ENCODE data around the gene TGFB2. TPM values are rescaled to one million over a fixed set of nuclear protein-coding genes. Genes with fewer than 3 reads are reported as not detected.

Gene TGFB2
- total RNA-seq, 2 experiments from 2014 or later, result 0.03 to 0.11 TPM

DNA sequence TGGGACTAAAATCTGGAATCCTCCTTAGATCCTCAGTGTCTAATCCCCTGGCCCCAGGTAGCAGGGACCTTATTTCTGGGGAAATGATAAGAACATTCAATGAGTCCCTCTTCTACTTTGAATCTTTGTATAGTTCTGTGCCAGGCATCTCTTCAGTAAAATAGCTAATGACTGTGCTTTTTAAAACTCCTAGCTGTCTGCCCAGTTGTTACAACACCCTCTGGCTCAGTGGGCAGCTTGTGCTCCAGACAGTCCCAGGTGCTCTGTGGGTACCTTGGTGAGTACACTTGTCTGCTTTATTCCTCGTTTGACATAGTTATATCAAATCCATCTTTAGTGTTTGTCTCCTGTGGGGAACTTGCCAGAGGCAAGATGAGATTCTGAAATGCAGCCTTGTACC lies 18.0 kb downstream of the TGFB2 start:
- Histone ChIP-seq H3K4me2 (ENCODE audit: low read length) (no peak overlapping the region), H3K36me3 (ENCODE audit: insufficient read depth, low read length) (no peaks in the 10 kb centered on the region), H3K9me2 (ENCODE audit: insufficient read depth, low read length) (no peaks in the 10 kb centered on the region), H3K4me3 (ENCODE audit: low read depth, low read length, poor library complexity, severe bottlenecking) (no peak overlapping the region), H4K20me1 (ENCODE audit: insufficient read depth, low read length) (no peaks in the 10 kb centered on the region), H2AFZ (ENCODE audit: low read length) (no peak overlapping the region), H3K4me1 (ENCODE audit: insufficient read depth, low read length, poor library complexity, severe bottlenecking) (no peaks in the 10 kb centered on the region), H3K79me2 (ENCODE audit: insufficient read depth, low read depth, low read length) (no peaks in the 10 kb centered on the region), H3K9me3 (ENCODE audit: low read length) (no peaks in the 10 kb centered on the region), H3K27ac (ENCODE audit: low read depth, low read length, poor library complexity, severe bottlenecking) (no peak overlapping the region)
- BruUV-seq (replicated peaks), result no TSS peak
- TF ChIP-seq CTCF (conservative IDR thresholded peaks at IDR 0.05; ENCODE audit: low read length), result no peak
- TF ChIP-seq EZH2phosphoT487 (IDR thresholded peaks at IDR 0.05; ENCODE audit: borderline replicate concordance, low read depth, low read length), result no peak
- POLR2A ChIA-PET, result no interaction called here
- no peak for DNase-seq (ENCODE audit: low spot score)
- CTCF ChIA-PET (ENCODE audit: unreplicated experiment), result no interaction called here
- intact Hi-C loops (cut with micrococcal nuclease; ENCODE audit: unreplicated experiment), result no loop called here

GRCh38 chr1:218364028-218364710 lies 19.0 kb downstream of the TGFB2 start:
- Histone ChIP-seq H3K79me2 (ENCODE audit: insufficient read depth, low read depth, low read length) (no peaks in the 10 kb centered on the region), H3K9me2 (ENCODE audit: insufficient read depth, low read length) (no peaks in the 10 kb centered on the region), H3K36me3 (ENCODE audit: insufficient read depth, low read length) (no peaks in the 10 kb centered on the region), H3K4me2 (ENCODE audit: low read length) (no peak overlapping the region), H3K4me1 (ENCODE audit: insufficient read depth, low read length, poor library complexity, severe bottlenecking) (no peaks in the 10 kb centered on the region), H2AFZ (ENCODE audit: low read length) (no peak overlapping the region), H3K9me3 (ENCODE audit: low read length) (no peaks in the 10 kb centered on the region), H4K20me1 (ENCODE audit: insufficient read depth, low read length) (no peaks in the 10 kb centered on the region), H3K27ac (ENCODE audit: low read depth, low read length, poor library complexity, severe bottlenecking) (no peak overlapping the region), H3K4me3 (ENCODE audit: low read depth, low read length, poor library complexity, severe bottlenecking) (no peak overlapping the region)
- no peak for DNase-seq (ENCODE audit: low spot score)
- BruUV-seq (replicated peaks), result no TSS peak
- ChIA-PET POLR2A (interaction anchor here (0.8 to 0.9 kb wide), 2 partner anchors 26 to 78 kb away, joined by 3 read pairs; no protein-coding TSS in a partner anchor), CTCF (ENCODE audit: unreplicated experiment) (no interaction called here)
- intact Hi-C loops (cut with micrococcal nuclease; ENCODE audit: unreplicated experiment), result no loop called here
- TF ChIP-seq EZH2phosphoT487 (IDR thresholded peaks at IDR 0.05; ENCODE audit: borderline replicate concordance, low read depth, low read length) (no peak), CTCF (conservative IDR thresholded peaks at IDR 0.05; ENCODE audit: low read length) (no peak)

DNA sequence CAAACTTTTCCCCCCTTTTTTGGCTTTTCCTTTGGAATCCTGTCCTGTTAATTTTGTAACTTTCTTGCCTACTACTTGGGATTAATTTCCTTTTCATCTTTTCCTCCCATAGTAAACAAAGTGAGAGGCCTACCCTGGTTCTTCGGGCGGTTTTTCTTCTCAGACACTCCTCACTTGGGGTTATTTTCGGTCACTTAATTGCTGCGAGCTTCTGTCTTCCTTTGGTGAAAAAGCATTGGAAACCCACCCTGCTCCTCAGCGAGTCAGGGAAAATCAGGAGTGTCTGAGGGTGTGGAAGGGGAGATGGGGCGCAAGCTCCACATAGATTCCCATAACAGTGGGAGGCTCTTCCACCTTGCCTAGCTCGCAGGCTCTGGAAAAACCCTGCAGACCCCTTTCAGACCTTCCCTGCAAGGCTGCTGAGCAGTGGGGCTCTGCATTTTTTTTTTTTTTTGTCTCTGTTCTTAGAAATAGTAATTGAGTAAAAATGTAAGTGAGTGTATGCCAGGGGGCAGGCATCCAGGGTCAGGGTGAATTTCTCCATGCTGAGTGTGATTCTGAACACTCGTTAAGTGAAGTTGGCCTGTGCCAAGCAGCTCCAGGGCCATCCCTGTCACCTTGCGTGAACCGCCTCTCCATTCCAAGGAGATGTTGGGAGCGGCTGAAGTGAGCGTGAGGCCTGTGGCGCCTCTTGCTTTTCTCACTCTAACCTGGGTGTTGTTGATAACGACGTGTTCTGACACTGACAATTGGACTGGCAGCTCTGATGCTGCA lies 20.3 kb downstream of the TGFB2 start:
- no TSS peak for BruUV-seq (replicated peaks)
- H3K4me3 ChIP-seq (ENCODE audit: low read depth, low read length, poor library complexity, severe bottlenecking), result no peak overlapping the region
- no peak overlapping the region for H3K4me2 ChIP-seq (ENCODE audit: low read length)
- intact Hi-C loops (cut with micrococcal nuclease; ENCODE audit: unreplicated experiment), result no loop called here
- no peaks in the 10 kb centered on the region for H3K9me3 ChIP-seq (ENCODE audit: low read length)
- H4K20me1 ChIP-seq (ENCODE audit: insufficient read depth, low read length), result no peaks in the 10 kb centered on the region
- POLR2A ChIA-PET, result interaction anchor here (0.6 to 0.9 kb wide), 2 partner anchors 27 to 1458 kb away, joined by 3 read pairs; no protein-coding TSS in a partner anchor
- no peaks in the 10 kb centered on the region for H3K4me1 ChIP-seq (ENCODE audit: insufficient read depth, low read length, poor library complexity, severe bottlenecking)
- DNase-seq (ENCODE audit: low spot score), result no peak
- no peak overlapping the region for H3K27ac ChIP-seq (ENCODE audit: low read depth, low read length, poor library complexity, severe bottlenecking)
- H2AFZ ChIP-seq (ENCODE audit: low read length), result no peak overlapping the region
- no peaks in the 10 kb centered on the region for H3K9me2 ChIP-seq (ENCODE audit: insufficient read depth, low read length)
- CTCF ChIA-PET (ENCODE audit: unreplicated experiment), result no interaction called here
- TF ChIP-seq CTCF (conservative IDR thresholded peaks at IDR 0.05; ENCODE audit: low read length), result no peak
- TF ChIP-seq EZH2phosphoT487 (IDR thresholded peaks at IDR 0.05; ENCODE audit: borderline replicate concordance, low read depth, low read length), result no peak
- H3K79me2 ChIP-seq (ENCODE audit: insufficient read depth, low read depth, low read length), result no peaks in the 10 kb centered on the region
- H3K36me3 ChIP-seq (ENCODE audit: insufficient read depth, low read length), result no peaks in the 10 kb centered on the region
